IMR-90 (cell line): ENCODE results near the gene USP7. TPM values are rescaled to one million over a fixed set of nuclear protein-coding genes. Genes with fewer than 3 reads are reported as not detected.

Experiments
- ATAC-seq: fragments of 200-7000 bp; cut with Tn5 transposase; 2 replicates; pipeline ENCODE4 v1.9.1; 2020; ENCODE audit warnings: low read depth, mild to moderate bottlenecking, moderate library complexity
- BruUV-seq: library from RNA; stranded (reverse); fragments of 400-500 nt; replicated peaks from 2 replicates; lab custom pipeline; 2021; lab: Mats Ljungman, UMichigan
- CTCF ChIA-PET: fragments of 300-600 bp; formaldehyde crosslinking; extraction: SDS; loops from one replicate; lab custom pipeline; 2021; ENCODE audit warnings: antibody characterized with exemption; lab: Yijun Ruan, JAX
- POLR2A ChIA-PET: fragments of 300-600 bp; sonication (Branson Sonifier 250); formaldehyde crosslinking; loops from one replicate; lab custom pipeline; 2022; ENCODE audit warnings: antibody characterized with exemption; ENCODE audit not compliant: unreplicated experiment; lab: Charles Lee
- DNase-seq: peaks from one replicate; pipeline ENCODE4 v3.0.0; 2013
- H2AFZ ChIP-seq: replicated peaks from 2 replicates; pipeline ENCODE3; 2013; ENCODE audit warnings: low read length, mild to moderate bottlenecking; ENCODE audit not compliant: poor library complexity
- H2AK5ac ChIP-seq: 2 replicates; pipeline ENCODE4 v1.6.1; 2013; ENCODE audit warnings: low read depth, low read length, inconsistent platforms
- H2AK9ac ChIP-seq: replicated peaks from 2 replicates; pipeline ENCODE3; 2013; ENCODE audit warnings: mild to moderate bottlenecking, low read depth, low read length, moderate library complexity; ENCODE audit not compliant: poor library complexity
- H2BK120ac ChIP-seq: 2 replicates; pipeline ENCODE4 v1.6.1; 2013; ENCODE audit warnings: low read depth, low read length, inconsistent platforms
- H2BK15ac ChIP-seq: 3 replicates; pipeline ENCODE4 v1.6.1; 2013; ENCODE audit warnings: low read depth, low read length, inconsistent platforms
- H2BK20ac ChIP-seq: 2 replicates; pipeline ENCODE4 v1.6.1; 2013; ENCODE audit warnings: low read depth, mild to moderate bottlenecking, inconsistent platforms, low read length, moderate library complexity
- H2BK5ac ChIP-seq: 2 replicates; pipeline ENCODE4 v1.6.1; 2013; ENCODE audit warnings: mild to moderate bottlenecking, low read depth, low read length, inconsistent platforms; ENCODE audit not compliant: poor library complexity, severe bottlenecking
- H3K14ac ChIP-seq: replicated peaks from 2 replicates; pipeline ENCODE4 v1.6.1; 2013; ENCODE audit warnings: low read depth, low read length, inconsistent platforms
- H3K18ac ChIP-seq: 2 replicates; pipeline ENCODE4 v1.6.1; 2013; ENCODE audit warnings: low read depth, low read length, control low read depth
- H3K23ac ChIP-seq: 2 replicates; pipeline ENCODE4 v1.6.1; 2013; ENCODE audit warnings: low read depth, low read length, inconsistent platforms
- H3K27ac ChIP-seq: 2 replicates; pipeline ENCODE4 v1.5.1; 2013; ENCODE audit warnings: mild to moderate bottlenecking, control low read depth, low read length; ENCODE audit not compliant: insufficient read depth
- H3K27me3 ChIP-seq: 2 replicates; pipeline ENCODE4 v1.6.1; 2013; ENCODE audit warnings: low read length; ENCODE audit not compliant: control insufficient read depth, insufficient read depth
- H3K36me3 ChIP-seq: 2 replicates; pipeline ENCODE4 v1.6.1; 2013; ENCODE audit warnings: low read length, mixed read lengths; ENCODE audit not compliant: control insufficient read depth, insufficient read depth
- H3K4ac ChIP-seq: 2 replicates; pipeline ENCODE4 v1.6.1; 2013; ENCODE audit warnings: low read depth, low read length, inconsistent platforms
- H3K4me1 ChIP-seq: 2 replicates; pipeline ENCODE4 v1.6.1; 2013; ENCODE audit warnings: low read length, mixed read lengths; ENCODE audit not compliant: control insufficient read depth, insufficient read depth
- H3K4me2 ChIP-seq: 2 replicates; pipeline ENCODE4 v1.6.1; 2013; ENCODE audit warnings: low read depth, mild to moderate bottlenecking, control low read depth, low read length, moderate library complexity
- H3K4me3 ChIP-seq: 2 replicates; pipeline ENCODE4 v1.5.1; 2013; ENCODE audit warnings: low read depth, mild to moderate bottlenecking, control low read depth, low read length, moderate library complexity; ENCODE audit not compliant: insufficient read depth
- H3K56ac ChIP-seq: 2 replicates; pipeline ENCODE4 v1.6.1; 2013; ENCODE audit warnings: low read length, inconsistent platforms; ENCODE audit not compliant: insufficient read depth; ENCODE audit errors: extremely low read depth
- H3K79me1 ChIP-seq, 2 experiments: 2 replicates each; pipeline ENCODE4 v1.6.1; 2013; ENCODE audit warnings: low read length in 2 of 2, inconsistent platforms in 1 of 2, low read depth in 1 of 2
- H3K9ac ChIP-seq: 2 replicates; pipeline ENCODE4 v1.6.1; 2013; ENCODE audit warnings: low read depth, low read length, control low read depth
- H3K9me1 ChIP-seq: 2 replicates; pipeline ENCODE4 v1.6.1; 2013; ENCODE audit warnings: low read length, inconsistent platforms; ENCODE audit not compliant: insufficient read depth
- H3K9me3 ChIP-seq: 2 replicates; pipeline ENCODE4 v1.6.1; 2013; ENCODE audit warnings: low read length; ENCODE audit not compliant: control insufficient read depth, insufficient read depth
- H4K20me1 ChIP-seq: 2 replicates; pipeline ENCODE4 v1.6.1; 2013; ENCODE audit warnings: low read length, inconsistent platforms; ENCODE audit not compliant: insufficient read depth
- H4K5ac ChIP-seq: 2 replicates; pipeline ENCODE4 v1.6.1; 2013; ENCODE audit warnings: mild to moderate bottlenecking, low read depth, low read length, control low read depth
- H4K8ac ChIP-seq, 2 experiments: 2 replicates each; pipeline ENCODE4 v1.6.1; 2013; ENCODE audit warnings: low read depth in 2 of 2, low read length in 2 of 2, control low read depth in 1 of 2, inconsistent platforms in 1 of 2
- H4K91ac ChIP-seq: 2 replicates; pipeline ENCODE4 v1.6.1; 2013; ENCODE audit warnings: low read depth, low read length, inconsistent platforms; ENCODE audit not compliant: insufficient read depth
- CEBPB ChIP-seq: IDR thresholded peaks from 2 replicates; pipeline ENCODE4 v1.6.1; 2012; ENCODE audit warnings: low read depth, low read length, improper control_type of control experiment
- ELK1 ChIP-seq: fragments of 150-350 bp; IDR thresholded peaks from 2 replicates; pipeline ENCODE4 v1.6.1; 2016; ENCODE audit warnings: low read depth, mild to moderate bottlenecking, low read length, moderate library complexity, borderline replicate concordance
- MAFK ChIP-seq: IDR thresholded peaks from 2 replicates; pipeline ENCODE4 v1.6.1; 2012; ENCODE audit warnings: low read depth, low read length, improper control_type of control experiment
- MXI1 ChIP-seq: IDR thresholded peaks from 2 replicates; pipeline ENCODE4 v1.6.1; 2012; ENCODE audit warnings: low read depth, mild to moderate bottlenecking, low read length, moderate library complexity, borderline replicate concordance
- RCOR1 ChIP-seq: IDR thresholded peaks from 2 replicates; pipeline ENCODE4 v1.6.1; 2012; ENCODE audit warnings: mild to moderate bottlenecking, low read length, improper control_type of control experiment; ENCODE audit not compliant: insufficient replicate concordance
- RFX5 ChIP-seq: IDR thresholded peaks from 2 replicates; pipeline ENCODE4 v1.8.0; 2012; ENCODE audit warnings: low read depth, mild to moderate bottlenecking, low read length, moderate library complexity
- SMC3 ChIP-seq: fragments of 150-350 bp; IDR thresholded peaks from 2 replicates; pipeline ENCODE4 v1.6.1; 2016; ENCODE audit warnings: low read depth, mild to moderate bottlenecking, antibody characterized with exemption, low read length, moderate library complexity
- WGBS, 2 experiments: methylation state at CpG; one replicate each; pipeline versions ENCODE4 v1.1.5 to v1.1.7; 2013; ENCODE audit warnings: missing lambda C conversion rate in 2 of 2; ENCODE audit not compliant: insufficient read length in 1 of 2; ENCODE audit errors: extremely low coverage in 2 of 2; 5-methylcytosine and 5-hydroxymethylcytosine counted together
- dilution Hi-C: fragments of 300-500 bp; cut with HindIII; formaldehyde crosslinking; loops from one replicate; pipeline ENCODE4 v1.14.3; 2018; ENCODE audit warnings: low sequenced_read_pairs; ENCODE audit not compliant: unreplicated experiment
- in situ Hi-C: fragments of 300-500 bp; cut with MboI; formaldehyde crosslinking; loops from 3 replicates; pipeline ENCODE4 v1.14.3; 2019; ENCODE audit warnings: low sequenced_read_pairs, inconsistent platforms, mixed read lengths
- intact Hi-C: fragments of 100-400 bp; cut with micrococcal nuclease; formaldehyde crosslinking; loops from 2 replicates; pipeline ENCODE4 v1.10.0; 2022
- polyA plus RNA-seq, 3 experiments: library from polyadenylated mRNA; depleted of rRNA; stranded (reverse); fragments of >200 nt; gene quantifications; 2 replicates each; pipeline ENCODE4 v1.2.3, GENCODE V29; 2012; ENCODE audit warnings: low replicate concordance in 1 of 3
- total RNA-seq: library from RNA; depleted of rRNA; stranded (reverse); fragments of >200 nt; gene quantifications from 2 replicates; pipeline ENCODE4 v1.2.3, GENCODE V29; 2012

Gene USP7
- total and polyA plus RNA-seq, 2 of the 4 experiments (the other 2 are of a cell fraction) = 17.8 to 28.3 TPM

GRCh38 chr16:8931859-8932258 is 31.8 kb downstream of the USP7 start:
- H3K27me3 ChIP-seq = no peaks in the 10 kb centered on the region
- in situ Hi-C loops (no loop called here), dilution Hi-C loops (no loop called here), intact Hi-C loops (loop anchor here (10.0 kb wide), 1 partner anchor 497 kb away; no protein-coding TSS in a partner anchor)
- no peak overlapping the region for H3K9ac ChIP-seq
- H3K36me3 ChIP-seq = peaks cover 9% of the 10 kb centered on the region
- no peak overlapping the region for H3K14ac ChIP-seq
- H3K27ac ChIP-seq = no peak overlapping the region
- H2BK15ac ChIP-seq = no peak overlapping the region
- H3K9me1 ChIP-seq = peaks cover 16% of the 10 kb centered on the region
- H3K4me1 ChIP-seq = peaks cover 2% of the 10 kb centered on the region; the same call in 1 of the 2 replicates
- DNase-seq (peak; percentile 68), ATAC-seq (peak; percentile 57; the same call in 1 of the 2 replicates)
- no peak overlapping the region for H2BK20ac ChIP-seq
- H4K8ac ChIP-seq = no peak overlapping the region
- H2AFZ ChIP-seq = no peak overlapping the region
- no TSS peak for BruUV-seq
- no peak overlapping the region for H4K91ac ChIP-seq
- H3K23ac ChIP-seq = no peak overlapping the region
- ChIA-PET CTCF (no interaction called here), POLR2A (no interaction called here)
- H3K4me3 ChIP-seq = no peak overlapping the region
- TF ChIP-seq MAFK (no peak), MXI1 (no peak), RCOR1 (peak; percentile 56), RFX5 (no peak), SMC3 (no peak), CEBPB (peak; percentile 37; the same call in 1 of the 2 replicates), ELK1 (no peak)
- H3K18ac ChIP-seq = no peak overlapping the region
- no peak overlapping the region for H2BK120ac ChIP-seq
- H2BK5ac ChIP-seq = no peak overlapping the region
- no CpG with 5 or more reads among the region's 6 CpGs for WGBS, 2 experiments
- no peak overlapping the region for H3K4ac ChIP-seq
- no peak overlapping the region for H2AK9ac ChIP-seq
- peaks cover 28 to 83% of the 10 kb centered on the region in 2 experiments for H3K79me1 ChIP-seq
- H2AK5ac ChIP-seq = no peak overlapping the region
- no peaks in the 10 kb centered on the region for H3K9me3 ChIP-seq
- no peak overlapping the region for H3K4me2 ChIP-seq
- H4K5ac ChIP-seq = no peak overlapping the region
- peaks cover 92% of the 10 kb centered on the region for H4K20me1 ChIP-seq
- H3K56ac ChIP-seq = no peak overlapping the region
